Measurements from ENCODE around the gene GPR161. TPM values are rescaled to one million over a fixed set of nuclear protein-coding genes. Genes with fewer than 3 reads are reported as not detected.

GPR161 gene
- total and polyA plus RNA-seq, 2 donors from 2014 or later = 1.4 to 4.2 TPM

GRCh38 chr1:168121401-168122011 lies 15.2 kb downstream of the GPR161 start:
- H3K9me3 ChIP-seq (ENCODE audit: control insufficient read depth in 2 of 3, insufficient read depth in 1 of 3, low read length in 3 of 3) = no peaks in the 10 kb centered on the region
- H3K27ac ChIP-seq (ENCODE audit: low read depth in 2 of 2, low read length in 2 of 2) = no peak overlapping the region
- no peak for TF ChIP-seq CTCF (IDR thresholded peaks at IDR 0.05; ENCODE audit: borderline replicate concordance, extremely low read depth, insufficient read depth)
- DNase-seq = peak in 2 of 5 donors; percentile 18 to 85
- FAIRE-seq = no peak
- H3K4me1 ChIP-seq (ENCODE audit: control insufficient read depth in 2 of 3, insufficient read depth in 2 of 3, low read depth in 1 of 3, low read length in 3 of 3) = no peaks in the 10 kb centered on the region
- intact Hi-C loops (cut with DNase I) = no loop called here
- H3K36me3 ChIP-seq (ENCODE audit: control insufficient read depth in 2 of 3, insufficient read depth in 3 of 3, low read length in 3 of 3) = no peaks in the 10 kb centered on the region
- H3K9ac ChIP-seq (ENCODE audit: low read length in 3 of 3) = no peak overlapping the region
- no peak overlapping the region for H3K4me3 ChIP-seq (ENCODE audit: low read length in 3 of 3)
- H3K27me3 ChIP-seq (ENCODE audit: control insufficient read depth, insufficient read depth, low read length) = no peaks in the 10 kb centered on the region

GRCh38 chr1:168119750-168120149 lies 17.0 kb downstream of the GPR161 start:
- Histone ChIP-seq H3K36me3 (ENCODE audit: control insufficient read depth in 2 of 3, insufficient read depth in 3 of 3, low read length in 3 of 3) (no peaks in the 10 kb centered on the region), H3K4me1 (ENCODE audit: control insufficient read depth in 2 of 3, insufficient read depth in 2 of 3, low read depth in 1 of 3, low read length in 3 of 3) (no peaks in the 10 kb centered on the region), H3K4me3 (ENCODE audit: low read length in 3 of 3) (no peak overlapping the region), H3K9me3 (ENCODE audit: control insufficient read depth in 2 of 3, insufficient read depth in 1 of 3, low read length in 3 of 3) (no peaks in the 10 kb centered on the region), H3K9ac (ENCODE audit: low read length in 3 of 3) (no peak overlapping the region), H3K27ac (ENCODE audit: low read depth in 2 of 2, low read length in 2 of 2) (no peak overlapping the region), H3K27me3 (ENCODE audit: control insufficient read depth, insufficient read depth, low read length) (no peaks in the 10 kb centered on the region)
- intact Hi-C loops (cut with DNase I) = no loop called here
- no peak for DNase-seq
- TF ChIP-seq CTCF (IDR thresholded peaks at IDR 0.05; ENCODE audit: borderline replicate concordance, extremely low read depth, insufficient read depth) = no peak
- FAIRE-seq = no peak

GRCh38 chr1:168116327-168116799 lies 20.4 kb downstream of the GPR161 start:
- H3K27me3 ChIP-seq (ENCODE audit: control insufficient read depth, insufficient read depth, low read length) = no peaks in the 10 kb centered on the region
- intact Hi-C loops (cut with DNase I) = no loop called here
- TF ChIP-seq CTCF (IDR thresholded peaks at IDR 0.05; ENCODE audit: borderline replicate concordance, extremely low read depth, insufficient read depth) = no peak

GRCh38 chr1:168114845-168115244 lies 21.9 kb downstream of the GPR161 start:
- FAIRE-seq = no peak
- no peak for TF ChIP-seq CTCF (IDR thresholded peaks at IDR 0.05; ENCODE audit: borderline replicate concordance, extremely low read depth, insufficient read depth)
- Histone ChIP-seq H3K27me3 (ENCODE audit: control insufficient read depth, insufficient read depth, low read length) (no peaks in the 10 kb centered on the region), H3K27ac (ENCODE audit: low read depth in 2 of 2, low read length in 2 of 2) (no peak overlapping the region), H3K9ac (ENCODE audit: low read length in 3 of 3) (no peak overlapping the region), H3K36me3 (ENCODE audit: control insufficient read depth in 2 of 3, insufficient read depth in 3 of 3, low read length in 3 of 3) (no peaks in the 10 kb centered on the region), H3K4me3 (ENCODE audit: low read length in 3 of 3) (no peak overlapping the region), H3K9me3 (ENCODE audit: control insufficient read depth in 2 of 3, insufficient read depth in 1 of 3, low read length in 3 of 3) (no peaks in the 10 kb centered on the region), H3K4me1 (ENCODE audit: control insufficient read depth in 2 of 3, insufficient read depth in 2 of 3, low read depth in 1 of 3, low read length in 3 of 3) (no peaks in the 10 kb centered on the region)
- intact Hi-C loops (cut with DNase I) = no loop called here
- DNase-seq = no peak

More at GRCh38 chr1:168116327-168116799, 20.4 kb downstream of the GPR161 start:
- no peak for FAIRE-seq
- no peaks in the 10 kb centered on the region for H3K36me3 ChIP-seq (ENCODE audit: control insufficient read depth in 2 of 3, insufficient read depth in 3 of 3, low read length in 3 of 3)
- no peaks in the 10 kb centered on the region for H3K9me3 ChIP-seq (ENCODE audit: control insufficient read depth in 2 of 3, insufficient read depth in 1 of 3, low read length in 3 of 3)
- H3K4me1 ChIP-seq (ENCODE audit: control insufficient read depth in 2 of 3, insufficient read depth in 2 of 3, low read depth in 1 of 3, low read length in 3 of 3) = no peaks in the 10 kb centered on the region
- no peak overlapping the region for H3K27ac ChIP-seq (ENCODE audit: low read depth in 2 of 2, low read length in 2 of 2)
- DNase-seq = no peak
- H3K9ac ChIP-seq (ENCODE audit: low read length in 3 of 3) = no peak overlapping the region
- H3K4me3 ChIP-seq (ENCODE audit: low read length in 3 of 3) = no peak overlapping the region
